ENCODE results near the gene ECPAS.
"Not testable (repeated sequence)": the region's sequence is repeated elsewhere in the genome, so short reads cannot be mapped to it uniquely, and the experiment has no call there.

Gene ECPAS

DNA sequence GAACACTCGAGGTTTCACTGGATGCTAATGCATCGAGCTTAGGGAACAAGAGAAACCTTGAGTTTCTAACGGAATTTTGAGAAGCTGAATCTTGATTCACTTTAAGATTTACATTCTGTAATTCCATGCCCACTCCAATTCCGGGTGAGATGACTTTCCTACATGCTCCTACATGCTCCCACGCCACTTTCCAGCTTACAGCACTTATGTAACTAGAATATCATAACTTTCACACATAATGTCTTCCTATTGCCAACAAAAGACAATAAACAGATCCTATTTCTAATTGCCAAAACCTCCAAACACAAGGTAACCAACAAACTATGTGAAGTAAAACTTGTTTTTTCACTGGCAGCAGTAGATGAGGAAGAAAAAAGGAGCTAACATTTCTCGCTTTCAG lies 72.9 kb downstream of the ECPAS start:
- no peak for DNase-seq

- no peak for DNase-seq
These were observed 76.4 kb downstream of the ECPAS start for GRCh38 chr9:111407813-111408212.

- no peak for DNase-seq
These were observed 78.5 kb downstream of the ECPAS start for GRCh38 chr9:111405701-111406100.

GRCh38 chr9:111401486-111401885 lies 82.7 kb downstream of the ECPAS start:
- not testable (repeated sequence) for DNase-seq

- no peak for DNase-seq
These were observed 83.7 kb downstream of the ECPAS start for GRCh38 chr9:111400564-111400898.

- peak; percentile 2 for DNase-seq
These were observed 84.2 kb downstream of the ECPAS start for GRCh38 chr9:111399772-111400563.

GRCh38 chr9:111399211-111399739 lies 84.9 kb downstream of the ECPAS start:
- DNase-seq = no peak

DNA sequence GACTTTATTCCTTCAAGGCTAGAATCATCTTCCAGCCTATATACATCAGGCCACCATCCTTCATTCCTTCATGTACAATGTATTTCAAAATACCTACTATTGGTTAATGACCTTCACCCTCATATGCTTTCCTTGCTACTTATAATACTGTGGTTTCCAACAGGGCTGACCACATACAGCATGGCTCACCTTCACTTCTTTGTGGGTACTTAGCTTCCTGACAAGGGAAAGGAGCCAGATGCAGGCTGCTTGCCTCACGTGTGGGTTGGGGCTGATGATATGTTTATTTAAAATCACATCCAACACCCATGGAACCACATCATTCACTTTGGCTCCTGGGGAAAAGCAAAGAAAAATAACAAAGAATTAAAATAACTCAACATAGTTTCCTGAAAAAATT lies 90.2 kb downstream of the ECPAS start:
- DNase-seq = no peak

- DNase-seq = no peak
These were observed 94.8 kb downstream of the ECPAS start for GRCh38 chr9:111389406-111389805.

DNA sequence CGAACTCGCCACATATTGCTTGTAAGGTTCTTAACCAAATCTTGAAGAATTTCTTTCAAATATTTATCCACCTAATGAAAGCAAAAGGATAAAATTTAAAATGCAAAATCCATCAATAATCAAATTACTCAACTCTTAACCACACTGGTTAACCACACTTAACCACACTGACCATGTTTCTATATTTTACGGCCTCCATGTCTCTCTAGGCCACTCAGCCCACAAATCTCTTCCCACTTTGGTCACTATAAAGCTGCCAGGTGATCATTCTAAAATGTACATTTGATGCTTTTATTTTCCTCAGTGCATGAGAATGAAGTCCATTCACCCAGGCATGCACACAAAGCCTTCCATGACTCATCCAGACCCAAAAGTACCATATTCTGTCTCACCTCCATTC lies 97.8 kb downstream of the ECPAS start:
- peak; percentile 1 for DNase-seq

DNA sequence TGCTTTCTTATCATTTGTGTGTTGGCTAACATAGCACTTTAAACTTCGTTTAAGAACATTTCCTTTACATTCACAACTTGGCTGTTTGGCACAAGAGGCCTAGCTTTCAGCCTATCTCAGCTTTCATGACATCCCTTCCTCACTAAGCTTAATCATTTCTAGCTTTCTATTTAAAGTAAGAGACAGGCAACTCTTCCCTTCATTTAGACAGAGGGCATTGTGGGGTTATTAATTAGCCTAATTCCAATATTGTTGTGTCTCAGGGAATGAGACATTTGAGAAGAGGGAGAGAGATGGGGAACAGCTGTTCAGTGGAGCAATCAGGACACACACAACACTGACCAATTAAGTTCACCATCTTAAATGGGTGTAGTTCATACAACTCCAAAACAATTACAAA lies 103.2 kb downstream of the ECPAS start:
- no peak for DNase-seq

DNA sequence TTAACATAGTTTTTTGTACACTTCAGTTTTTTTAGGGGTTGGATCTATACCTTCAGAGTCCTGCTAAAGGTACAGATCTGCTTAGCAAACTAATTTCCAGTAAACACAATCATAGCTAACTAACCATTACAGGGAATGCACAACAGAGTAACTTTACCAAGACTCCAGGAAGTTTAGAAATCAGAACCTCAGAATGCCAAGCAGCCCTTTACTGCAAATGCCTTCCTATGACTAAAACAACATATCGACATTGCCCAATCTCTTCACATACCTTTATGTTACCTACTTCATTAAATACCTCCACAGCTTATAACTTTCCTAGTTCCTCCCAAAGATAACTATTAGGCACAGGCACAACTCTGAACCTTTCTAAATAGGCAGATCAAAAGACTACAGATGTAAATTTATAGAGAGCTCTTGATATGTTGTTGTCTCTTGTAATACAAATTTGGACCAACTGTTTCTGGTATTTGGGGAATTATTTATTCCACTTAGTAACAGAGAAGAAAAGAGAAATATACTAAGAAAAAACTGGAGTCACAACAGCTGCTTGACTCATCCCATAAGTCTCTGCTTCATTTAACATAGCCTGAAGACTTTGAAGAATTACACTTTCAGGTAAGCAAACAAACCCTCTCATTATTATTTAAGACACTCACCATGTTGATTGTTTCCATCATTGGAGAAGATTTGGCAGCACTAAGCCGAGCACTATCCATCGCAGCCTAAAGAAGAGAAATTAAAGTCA lies 108.2 kb downstream of the ECPAS start:
- DNase-seq = no peak

- no peak for DNase-seq
These were observed 109.1 kb downstream of the ECPAS start for GRCh38 chr9:111375062-111375461.

- no peak for DNase-seq
These were observed 111.9 kb downstream of the ECPAS start for GRCh38 chr9:111372297-111372696.

DNA sequence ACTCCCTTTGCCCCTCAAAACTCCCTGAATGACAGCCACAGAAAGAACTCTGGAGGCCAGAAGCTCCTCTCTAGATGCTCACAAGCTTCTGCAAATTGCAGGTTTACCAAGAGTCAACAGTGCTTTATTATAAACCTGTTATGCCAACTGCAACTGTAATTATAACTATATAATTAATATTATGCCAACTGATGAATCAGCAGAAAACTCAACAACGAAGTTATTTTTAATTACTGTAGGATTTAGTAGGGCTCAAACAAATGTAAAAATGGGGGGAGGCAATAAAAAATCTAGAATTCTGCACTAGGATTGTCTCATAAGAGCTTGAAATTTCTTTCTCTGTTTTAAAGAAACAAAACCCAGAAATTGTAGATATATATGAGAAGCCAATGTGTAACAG lies 117.2 kb downstream of the ECPAS start:
- no peak for DNase-seq

DNA sequence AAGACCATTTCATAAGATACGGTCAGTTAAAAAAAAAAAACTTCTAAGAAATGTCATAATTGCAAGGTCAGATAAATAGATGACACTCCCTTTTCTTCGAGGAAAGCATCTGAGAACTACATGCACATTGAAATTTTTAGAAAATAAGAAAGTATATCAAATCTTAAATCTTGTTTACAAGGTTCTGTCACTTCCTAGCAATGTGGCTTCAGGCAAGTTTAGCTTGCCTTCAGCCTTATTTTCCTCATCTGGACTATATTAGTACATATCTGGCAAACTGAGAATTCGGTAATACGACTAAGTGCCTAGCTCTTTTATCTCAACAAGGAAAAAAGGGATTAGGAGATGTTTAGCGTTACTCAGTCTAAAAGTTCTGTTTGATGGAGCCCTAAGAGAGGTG lies 121.7 kb downstream of the ECPAS start:
- DNase-seq = no peak

DNA sequence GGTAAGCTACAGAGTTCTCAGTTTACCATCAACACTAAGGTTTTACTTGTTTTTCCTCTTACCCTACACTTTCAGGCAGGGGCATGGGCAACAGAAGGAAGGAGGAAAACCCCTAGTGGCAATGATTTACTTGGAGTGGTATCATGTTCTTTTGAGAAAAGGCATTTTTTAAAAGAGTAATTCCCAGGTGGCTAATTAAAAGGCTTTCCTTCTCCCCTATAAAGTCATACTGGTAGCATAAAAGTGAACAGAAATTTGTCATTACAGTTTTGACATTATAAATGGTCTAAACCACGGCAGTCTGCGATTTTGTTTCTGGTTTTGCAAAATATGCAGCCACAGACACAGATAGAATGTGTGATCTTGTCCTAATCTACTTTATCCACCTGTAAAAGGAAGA lies 123.3 kb downstream of the ECPAS start:
- DNase-seq = no peak

DNA sequence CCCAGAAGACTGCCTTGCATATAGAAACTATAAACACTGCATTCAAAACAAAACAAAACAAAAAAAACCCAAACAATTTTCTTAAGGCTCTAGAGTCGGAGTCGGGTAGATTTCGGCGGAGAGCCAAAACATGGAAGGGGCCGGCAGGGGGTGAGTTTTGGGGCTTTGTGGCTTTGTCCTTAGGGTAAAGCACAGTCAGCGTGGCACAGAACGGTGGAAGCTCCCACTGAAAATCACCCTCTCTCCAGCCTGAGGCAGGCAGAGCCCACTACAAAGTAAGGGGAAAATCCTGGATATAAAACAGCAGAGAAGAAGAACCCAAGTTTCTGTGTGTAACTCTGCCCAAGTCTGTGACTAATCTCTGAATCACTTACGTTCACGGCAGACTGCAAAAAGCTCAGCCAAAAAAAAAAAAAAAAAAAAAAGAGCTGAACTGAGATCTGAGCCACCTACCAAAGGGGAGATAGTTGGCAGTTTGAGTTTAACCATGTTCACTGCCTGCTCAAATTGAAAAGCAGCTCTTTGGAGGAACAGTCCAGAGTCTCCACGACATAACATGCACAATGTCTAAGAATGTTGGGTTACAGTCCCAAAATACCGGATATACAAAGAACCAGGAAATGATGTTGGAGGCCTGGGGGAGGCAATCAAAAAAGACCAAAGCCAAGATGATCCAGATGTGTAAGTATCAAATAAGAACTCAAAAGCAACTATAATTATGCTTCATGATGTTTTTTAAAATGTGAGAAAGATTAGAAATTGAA lies 127.5 kb downstream of the ECPAS start:
- no peak for DNase-seq

GRCh38 chr9:111352545-111352944 lies 131.6 kb downstream of the ECPAS start:
- no peak for DNase-seq

- DNase-seq = no peak
These were observed 133.6 kb downstream of the ECPAS start for GRCh38 chr9:111350556-111350955.

- no peak for DNase-seq
These were observed 134.4 kb downstream of the ECPAS start for GRCh38 chr9:111349766-111350165.

- no peak for DNase-seq
These were observed 135.3 kb downstream of the ECPAS start for GRCh38 chr9:111348821-111349271.

DNA sequence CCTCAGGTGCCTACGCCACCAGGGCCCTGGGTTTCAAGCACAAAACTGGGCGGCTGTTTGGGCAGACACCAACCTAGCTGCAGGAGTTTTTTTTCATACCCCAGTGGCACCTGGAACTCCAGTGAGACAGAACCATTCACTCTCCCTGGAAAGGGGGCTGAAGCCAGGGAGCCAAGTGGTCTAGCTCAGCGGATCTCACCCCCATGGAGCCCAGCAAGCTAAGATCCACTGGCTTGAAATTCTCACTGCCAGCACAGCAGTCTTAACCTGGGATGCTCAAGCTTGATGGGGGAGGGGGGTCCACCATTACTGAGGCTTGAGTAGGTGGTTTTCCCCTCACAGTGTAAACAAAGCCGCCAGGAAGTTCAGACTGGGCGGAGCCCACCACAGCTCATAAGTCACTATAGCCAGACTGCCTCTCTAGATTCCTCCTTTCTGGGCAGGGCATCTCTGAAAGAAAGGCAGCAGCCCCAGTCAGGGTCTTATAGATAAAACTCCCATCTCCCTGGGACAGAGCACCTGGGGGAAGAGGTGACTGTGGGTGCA lies 149.8 kb downstream of the ECPAS start:
- DNase-seq = peak; percentile 5

Measured in CD4-positive, alpha-beta T cell treated with Interleukin-17A for 1 hour (primary cell).